Neural progenitor cell (in vitro differentiated cells): ENCODE results near the gene API5. TPM values are rescaled to one million over a fixed set of nuclear protein-coding genes. Genes with fewer than 3 reads are reported as not detected.

ENCODE experiments used
- DNase-seq: peaks from one replicate; pipeline ENCODE4 v3.0.0-alpha.2; 2016; ENCODE audit warnings: low spot score
- H2AFZ ChIP-seq: fragments of 200-600 bp; sonication (generic); replicated peaks from 2 replicates; pipeline ENCODE4 v1.6.1; 2016; ENCODE audit warnings: antibody characterized with exemption
- H3F3A ChIP-seq: fragments of 200-600 bp; sonication (generic); 2 replicates; pipeline ENCODE4 v1.6.1; 2016; ENCODE audit warnings: antibody characterized with exemption, low read depth
- H3K27ac ChIP-seq: fragments of 200-600 bp; sonication (generic); 2 replicates; pipeline ENCODE4 v1.5.1; 2016; ENCODE audit warnings: mild to moderate bottlenecking
- H3K27me3 ChIP-seq: fragments of 200-600 bp; sonication (generic); 2 replicates; pipeline ENCODE4 v1.6.1; 2016; ENCODE audit warnings: mild to moderate bottlenecking, moderate library complexity
- H3K36me3 ChIP-seq: fragments of 200-600 bp; sonication (generic); 2 replicates; pipeline ENCODE4 v1.5.1; 2016
- H3K4me1 ChIP-seq: fragments of 200-600 bp; sonication (generic); 2 replicates; pipeline ENCODE4 v1.6.1; 2016; ENCODE audit warnings: mixed run types
- H3K4me2 ChIP-seq: fragments of 200-600 bp; sonication (generic); 2 replicates; pipeline ENCODE4 v1.6.1; 2016
- H3K4me3 ChIP-seq: fragments of 200-600 bp; sonication (generic); 2 replicates; pipeline ENCODE4 v1.5.1; 2016
- H3K79me2 ChIP-seq: fragments of 200-600 bp; sonication (generic); 2 replicates; pipeline ENCODE4 v1.6.1; 2016; ENCODE audit warnings: low read depth
- H3K9ac ChIP-seq: fragments of 200-600 bp; sonication (generic); 2 replicates; pipeline ENCODE4 v1.6.1; 2016
- H3K9me3 ChIP-seq: fragments of 200-600 bp; sonication (generic); 2 replicates; pipeline ENCODE4 v1.5.1; 2016; ENCODE audit warnings: low read depth
- H4K20me1 ChIP-seq: fragments of 200-600 bp; sonication (generic); 2 replicates; pipeline ENCODE4 v1.6.1; 2016; ENCODE audit warnings: low read depth
- H3K27ac Mint-ChIP-seq: 3 replicates; pipeline ENCODE4 v1.8.0; 2021; ENCODE audit warnings: mixed read lengths
- H3K27me3 Mint-ChIP-seq: 2 replicates; pipeline ENCODE4 v1.8.0; 2022; ENCODE audit warnings: low read depth, mild to moderate bottlenecking, inconsistent platforms, moderate library complexity, mixed read lengths; ENCODE audit not compliant: insufficient read depth
- H3K36me3 Mint-ChIP-seq: 3 replicates; pipeline ENCODE4 v1.8.0; 2021; ENCODE audit warnings: mixed read lengths
- H3K4me1 Mint-ChIP-seq: 3 replicates; pipeline ENCODE4 v1.8.0; 2021; ENCODE audit warnings: mixed read lengths
- H3K4me3 Mint-ChIP-seq: 3 replicates; pipeline ENCODE4 v1.8.0; 2021; ENCODE audit warnings: mild to moderate bottlenecking, moderate library complexity, mixed read lengths
- H3K9me3 Mint-ChIP-seq: 3 replicates; pipeline ENCODE4 v1.8.0; 2020; ENCODE audit warnings: mixed read lengths
- EZH2 ChIP-seq: fragments of 200-600 bp; sonication (generic); IDR thresholded peaks from 2 replicates; pipeline ENCODE4 v1.6.1; 2017; ENCODE audit warnings: antibody characterized with exemption, mild to moderate bottlenecking, moderate library complexity
- EZH2phosphoT487 ChIP-seq: fragments of 200-600 bp; sonication (generic); IDR thresholded peaks from 2 replicates; pipeline ENCODE4 v1.6.1; 2017; ENCODE audit warnings: antibody characterized with exemption
- small RNA-seq: library from RNA; depleted of rRNA; stranded (forward); fragments of <200 nt; gene quantifications from one replicate; pipeline ENCODE3, GENCODE V24; 2015
- total RNA-seq: library from RNA; depleted of rRNA; stranded (reverse); fragments of >200 nt; gene quantifications from 2 replicates; pipeline ENCODE4 v1.2.3, GENCODE V29; 2015; ENCODE audit warnings: low replicate concordance
- TF ChIP-seq, protein P1 (sequence below): fragments of 200-600 bp; sonication (generic); IDR thresholded peaks from 2 replicates; pipeline ENCODE4 v1.5.1; 2017; ENCODE audit warnings: antibody characterized with exemption, mild to moderate bottlenecking

Gene API5
- total RNA-seq, 1 donor from 2014 or later: 239 TPM

DNA sequence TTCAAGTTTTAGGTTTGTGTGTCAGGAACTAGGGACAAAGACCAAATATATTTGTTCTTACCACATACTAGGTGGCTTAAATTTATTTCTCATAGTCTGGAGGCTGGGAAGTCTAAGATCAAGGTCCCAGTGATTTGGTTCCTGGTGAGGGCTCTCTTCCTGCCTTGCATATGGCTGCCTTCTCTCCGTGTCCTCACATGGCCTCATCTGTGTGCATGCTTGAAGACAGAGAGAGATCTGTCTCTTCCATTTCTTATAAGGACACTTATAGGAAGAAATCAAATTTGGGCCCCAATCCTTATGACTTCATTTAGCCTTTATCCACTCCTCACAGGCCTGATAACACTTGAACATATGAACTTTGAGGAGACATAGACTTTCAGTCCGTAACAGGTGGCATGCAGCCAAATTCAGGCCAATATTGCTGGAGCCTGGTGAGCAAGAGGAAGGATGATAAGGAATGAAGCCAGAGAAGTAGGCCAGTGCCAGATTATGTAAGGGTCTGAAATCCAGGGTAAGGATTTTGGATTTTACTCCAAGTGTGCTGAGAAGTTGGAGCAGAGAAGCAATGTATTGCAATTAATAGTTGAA lies 82.1 kb downstream of the API5 start:
- Histone ChIP-seq H3K27me3 (no peaks in the 10 kb centered on the region), H3K9me3 (no peaks in the 10 kb centered on the region), H3F3A (no peaks in the 10 kb centered on the region), H3K79me2 (no peaks in the 10 kb centered on the region), H3K27ac (no peak overlapping the region), H3K4me1 (no peaks in the 10 kb centered on the region), H3K4me3 (no peak overlapping the region), H3K36me3 (peaks cover 37% of the 10 kb centered on the region), H2AFZ (no peak overlapping the region), H4K20me1 (no peaks in the 10 kb centered on the region), H3K9ac (no peak overlapping the region), H3K4me2 (no peak overlapping the region)
- H3K4me1 Mint-ChIP-seq: no peaks in the 10 kb centered on the region
- no peak overlapping the region for H3K4me3 Mint-ChIP-seq
- DNase-seq: no peak
- H3K27me3 Mint-ChIP-seq: peaks cover 2% of the 10 kb centered on the region
- TF ChIP-seq, protein P1, sequence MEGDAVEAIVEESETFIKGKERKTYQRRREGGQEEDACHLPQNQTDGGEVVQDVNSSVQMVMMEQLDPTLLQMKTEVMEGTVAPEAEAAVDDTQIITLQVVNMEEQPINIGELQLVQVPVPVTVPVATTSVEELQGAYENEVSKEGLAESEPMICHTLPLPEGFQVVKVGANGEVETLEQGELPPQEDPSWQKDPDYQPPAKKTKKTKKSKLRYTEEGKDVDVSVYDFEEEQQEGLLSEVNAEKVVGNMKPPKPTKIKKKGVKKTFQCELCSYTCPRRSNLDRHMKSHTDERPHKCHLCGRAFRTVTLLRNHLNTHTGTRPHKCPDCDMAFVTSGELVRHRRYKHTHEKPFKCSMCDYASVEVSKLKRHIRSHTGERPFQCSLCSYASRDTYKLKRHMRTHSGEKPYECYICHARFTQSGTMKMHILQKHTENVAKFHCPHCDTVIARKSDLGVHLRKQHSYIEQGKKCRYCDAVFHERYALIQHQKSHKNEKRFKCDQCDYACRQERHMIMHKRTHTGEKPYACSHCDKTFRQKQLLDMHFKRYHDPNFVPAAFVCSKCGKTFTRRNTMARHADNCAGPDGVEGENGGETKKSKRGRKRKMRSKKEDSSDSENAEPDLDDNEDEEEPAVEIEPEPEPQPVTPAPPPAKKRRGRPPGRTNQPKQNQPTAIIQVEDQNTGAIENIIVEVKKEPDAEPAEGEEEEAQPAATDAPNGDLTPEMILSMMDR: no peak
- no peak for TF ChIP-seq EZH2
- no peak for TF ChIP-seq EZH2phosphoT487
- H3K9me3 Mint-ChIP-seq: no peaks in the 10 kb centered on the region
- H3K36me3 Mint-ChIP-seq: peaks cover 43% of the 10 kb centered on the region
- H3K27ac Mint-ChIP-seq: no peak overlapping the region

Small RNA genes lying within 50 kb of the gene (small RNA-seq; reads per million reads assigned to genes)
- gene RF00019: not detected

Other genes with a start within 250 kb of the API5 start
- 182 and 183 TPM in 2 replicates for gene TTC17, start 46.9 kb downstream of the API5 start, total RNA-seq